ENCODE data around the gene GOLGA2. TPM values are rescaled to one million over a fixed set of nuclear protein-coding genes. Genes with fewer than 3 reads are reported as not detected.

The GOLGA2 gene
- total RNA-seq, 2 experiments from 2014 or later, result 44.3 to 48.3 TPM

DNA sequence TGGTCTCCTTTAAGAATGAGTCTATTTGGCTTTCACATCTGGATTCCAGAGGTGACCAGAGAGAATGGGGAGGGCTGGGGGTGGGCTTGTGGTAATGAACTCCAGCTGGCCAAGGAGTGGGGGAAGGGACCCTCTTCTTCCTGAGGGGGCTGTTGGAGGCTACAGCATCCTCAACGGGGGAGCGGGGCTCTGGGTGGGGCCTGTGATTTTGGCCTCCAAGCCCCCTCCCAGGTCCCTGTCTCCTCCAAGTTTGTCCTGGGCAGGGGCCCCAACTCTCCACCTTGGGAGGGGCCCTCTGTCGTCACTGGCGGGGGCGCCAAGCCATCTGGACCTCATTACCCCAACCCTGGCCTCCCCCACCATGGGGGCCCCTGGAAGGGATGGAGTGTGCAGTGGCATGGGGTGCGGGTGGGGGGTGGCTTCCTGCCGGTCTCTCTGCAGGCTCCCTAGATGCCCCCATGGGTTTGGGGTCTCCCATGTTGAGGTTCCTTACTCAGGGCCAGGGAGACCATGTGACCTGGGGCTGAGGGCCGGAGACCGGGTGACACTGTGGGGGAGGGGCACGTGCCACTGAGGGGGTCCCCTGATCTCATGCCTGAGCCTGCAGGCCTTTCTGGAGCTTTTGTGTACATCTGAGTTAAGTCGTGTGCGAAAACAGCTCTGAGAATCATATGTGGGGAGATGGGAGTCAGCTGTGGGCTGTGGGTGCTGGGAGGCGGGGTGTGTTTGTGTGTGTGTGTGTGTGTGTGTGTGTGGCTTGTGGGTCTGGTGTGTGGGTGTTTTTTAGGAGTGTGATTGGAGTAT lies 32.4 kb downstream of the GOLGA2 start:
- TF ChIP-seq, protein P1, sequence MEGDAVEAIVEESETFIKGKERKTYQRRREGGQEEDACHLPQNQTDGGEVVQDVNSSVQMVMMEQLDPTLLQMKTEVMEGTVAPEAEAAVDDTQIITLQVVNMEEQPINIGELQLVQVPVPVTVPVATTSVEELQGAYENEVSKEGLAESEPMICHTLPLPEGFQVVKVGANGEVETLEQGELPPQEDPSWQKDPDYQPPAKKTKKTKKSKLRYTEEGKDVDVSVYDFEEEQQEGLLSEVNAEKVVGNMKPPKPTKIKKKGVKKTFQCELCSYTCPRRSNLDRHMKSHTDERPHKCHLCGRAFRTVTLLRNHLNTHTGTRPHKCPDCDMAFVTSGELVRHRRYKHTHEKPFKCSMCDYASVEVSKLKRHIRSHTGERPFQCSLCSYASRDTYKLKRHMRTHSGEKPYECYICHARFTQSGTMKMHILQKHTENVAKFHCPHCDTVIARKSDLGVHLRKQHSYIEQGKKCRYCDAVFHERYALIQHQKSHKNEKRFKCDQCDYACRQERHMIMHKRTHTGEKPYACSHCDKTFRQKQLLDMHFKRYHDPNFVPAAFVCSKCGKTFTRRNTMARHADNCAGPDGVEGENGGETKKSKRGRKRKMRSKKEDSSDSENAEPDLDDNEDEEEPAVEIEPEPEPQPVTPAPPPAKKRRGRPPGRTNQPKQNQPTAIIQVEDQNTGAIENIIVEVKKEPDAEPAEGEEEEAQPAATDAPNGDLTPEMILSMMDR (IDR thresholded peaks at IDR 0.05), result no peak
- ATAC-seq (ENCODE audit: poor library complexity) (no peak), DNase-seq (peak in 1 of 14 experiments; percentile 16)
- ChIA-PET POLR2A (no interaction called here), CTCF (interaction anchor here (0.6 kb wide), 1 partner anchor 56 kb away, joined by 3 read pairs; no protein-coding TSS in a partner anchor)
- H3K4me1 Mint-ChIP-seq (ENCODE audit: low read depth), result no peaks in the 10 kb centered on the region
- Histone ChIP-seq H3K36me3 (ENCODE audit: insufficient read depth, low read length) (no peaks in the 10 kb centered on the region), H3K4me3 (ENCODE audit: low read length) (no peak overlapping the region), H3K9me3 (ENCODE audit: control insufficient read depth in 1 of 2, insufficient read depth in 1 of 2, low read length in 2 of 2) (no peaks in the 10 kb centered on the region), H3K27me3 (ENCODE audit: control insufficient read depth in 1 of 2, insufficient read depth in 2 of 2, low read length in 2 of 2) (peaks cover 11 to 20% of the 10 kb centered on the region in 2 experiments), H3K4me1 (ENCODE audit: insufficient read depth, low read length) (peaks cover 3% of the 10 kb centered on the region), H3K27ac (ENCODE audit: low read depth in 1 of 2, low read length in 2 of 2) (no peak overlapping the region)
- no peaks in the 10 kb centered on the region for H3K36me3 Mint-ChIP-seq (ENCODE audit: low read depth)
- peaks cover 38% of the 10 kb centered on the region for H3K27me3 Mint-ChIP-seq
- no peak overlapping the region for H3K27ac Mint-ChIP-seq
- intact Hi-C loops (cut with DNase I, micrococcal nuclease), result no loop called here
- no peak overlapping the region for H3K4me3 Mint-ChIP-seq
- H3K9me3 Mint-ChIP-seq, result no peaks in the 10 kb centered on the region

DNA sequence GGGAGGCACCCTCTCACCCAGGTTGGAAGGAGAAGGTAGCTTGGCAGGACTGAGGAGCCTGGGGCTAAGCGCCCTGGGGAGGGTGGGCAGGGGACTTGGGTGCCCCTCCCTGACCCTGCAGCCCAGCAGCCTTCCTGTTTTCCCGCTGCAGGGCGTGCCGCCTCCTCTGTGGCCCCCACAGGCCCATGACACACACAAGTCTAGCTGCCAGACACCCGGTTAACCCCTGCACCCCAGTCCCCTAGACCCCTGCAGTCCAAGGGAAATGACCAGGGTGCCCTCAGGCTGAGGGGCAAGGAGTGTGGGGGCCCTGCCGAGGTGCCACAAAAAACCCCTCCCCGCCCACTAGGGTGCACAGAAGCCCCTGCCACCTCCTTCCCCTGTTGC lies 33.0 kb downstream of the GOLGA2 start:
- POLR2A ChIA-PET, result no interaction called here
- H3K27ac ChIP-seq (ENCODE audit: low read depth in 1 of 2, low read length in 2 of 2), result no peak overlapping the region
- H3K4me1 ChIP-seq (ENCODE audit: insufficient read depth, low read length), result peaks cover 3% of the 10 kb centered on the region
- no peaks in the 10 kb centered on the region for H3K36me3 ChIP-seq (ENCODE audit: insufficient read depth, low read length)
- TF ChIP-seq, protein P1 (IDR thresholded peaks at IDR 0.05), result no peak
- no peak overlapping the region for H3K4me3 ChIP-seq (ENCODE audit: low read length)
- CTCF ChIA-PET, result no interaction called here
- Mint-ChIP-seq H3K36me3 (ENCODE audit: low read depth) (no peaks in the 10 kb centered on the region), H3K9me3 (no peaks in the 10 kb centered on the region), H3K4me1 (ENCODE audit: low read depth) (no peaks in the 10 kb centered on the region), H3K27me3 (peaks cover 38% of the 10 kb centered on the region), H3K27ac (no peak overlapping the region), H3K4me3 (no peak overlapping the region)
- H3K27me3 ChIP-seq (ENCODE audit: control insufficient read depth in 1 of 2, insufficient read depth in 2 of 2, low read length in 2 of 2), result peaks cover 11 to 20% of the 10 kb centered on the region in 2 experiments
- no peak for ATAC-seq (ENCODE audit: poor library complexity)
- H3K9me3 ChIP-seq (ENCODE audit: control insufficient read depth in 1 of 2, insufficient read depth in 1 of 2, low read length in 2 of 2), result no peaks in the 10 kb centered on the region
- peak in 1 of 14 experiments; percentile 16 for DNase-seq
- intact Hi-C loops (cut with DNase I, micrococcal nuclease), result no loop called here

DNA sequence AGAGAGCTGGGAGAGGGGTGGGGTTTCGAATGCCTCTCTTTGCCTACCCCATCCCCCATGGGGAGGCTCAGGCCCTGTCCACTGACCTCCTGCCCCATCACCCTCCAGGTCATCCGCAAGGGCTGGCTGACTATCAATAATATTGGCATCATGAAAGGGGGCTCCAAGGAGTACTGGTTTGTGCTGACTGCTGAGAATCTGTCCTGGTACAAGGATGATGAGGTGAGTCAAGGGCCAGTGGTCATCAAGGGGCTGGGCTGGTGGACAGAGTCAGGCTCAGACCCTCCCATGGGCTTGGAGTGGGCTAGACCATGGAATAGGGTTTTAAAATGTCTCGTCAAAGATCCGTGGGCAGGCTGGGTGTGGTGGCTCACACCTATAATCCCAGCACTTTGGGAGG lies 33.7 kb downstream of the GOLGA2 start:
- Histone ChIP-seq H3K36me3 (ENCODE audit: insufficient read depth, low read length) (no peaks in the 10 kb centered on the region), H3K27ac (ENCODE audit: low read depth in 1 of 2, low read length in 2 of 2) (no peak overlapping the region), H3K9me3 (ENCODE audit: control insufficient read depth in 1 of 2, insufficient read depth in 1 of 2, low read length in 2 of 2) (no peaks in the 10 kb centered on the region), H3K4me3 (ENCODE audit: low read length) (no peak overlapping the region), H3K4me1 (ENCODE audit: insufficient read depth, low read length) (peaks cover 3% of the 10 kb centered on the region), H3K27me3 (ENCODE audit: control insufficient read depth in 1 of 2, insufficient read depth in 2 of 2, low read length in 2 of 2) (peaks cover 11 to 20% of the 10 kb centered on the region in 2 experiments)
- POLR2A ChIA-PET, result no interaction called here
- ATAC-seq (ENCODE audit: poor library complexity) (no peak), DNase-seq (peak in 1 of 14 experiments; percentile 9)
- peaks cover 38% of the 10 kb centered on the region for H3K27me3 Mint-ChIP-seq
- intact Hi-C loops (cut with DNase I, micrococcal nuclease), result no loop called here
- no peaks in the 10 kb centered on the region for H3K4me1 Mint-ChIP-seq (ENCODE audit: low read depth)
- no peak overlapping the region for H3K4me3 Mint-ChIP-seq
- no peaks in the 10 kb centered on the region for H3K9me3 Mint-ChIP-seq
- TF ChIP-seq, protein P1 (IDR thresholded peaks at IDR 0.05), result no peak
- CTCF ChIA-PET, result no interaction called here
- no peaks in the 10 kb centered on the region for H3K36me3 Mint-ChIP-seq (ENCODE audit: low read depth)
- no peak overlapping the region for H3K27ac Mint-ChIP-seq

Data from CD4-positive, alpha-beta T cell (primary cell).